Measurements from ENCODE around the gene CDKAL1.

CDKAL1 gene

GRCh38 chr6:21132856-21133838, 598.9 kb downstream of the CDKAL1 start:
- Histone ChIP-seq H3K27me3 (ENCODE audit: control insufficient read depth in 1 of 2, insufficient read depth in 2 of 2, low read length in 2 of 2) (no peaks in the 10 kb centered on the region), H3K9ac (ENCODE audit: low read length in 2 of 2) (no peak overlapping the region), H3K4me3 (ENCODE audit: low read length in 2 of 2) (no peak overlapping the region), H3K4me1 (ENCODE audit: control insufficient read depth, insufficient read depth, low read length) (peaks cover 7% of the 10 kb centered on the region), H3K36me3 (ENCODE audit: control insufficient read depth in 2 of 2, insufficient read depth in 2 of 2, low read length in 2 of 2) (no peaks in the 10 kb centered on the region), H3K27ac (ENCODE audit: low read length) (no peak overlapping the region), H3K9me3 (ENCODE audit: control insufficient read depth in 2 of 2, low read length in 2 of 2) (no peaks in the 10 kb centered on the region)

- Histone ChIP-seq H3K4me3 (ENCODE audit: low read length in 2 of 2) (no peak overlapping the region), H3K27ac (ENCODE audit: low read length) (no peak overlapping the region)
Observed at GRCh38 chr6:21133901-21134300, 599.6 kb downstream of the CDKAL1 start.

GRCh38 chr6:21134356-21134755, 600.1 kb downstream of the CDKAL1 start:
- no peaks in the 10 kb centered on the region for H3K36me3 ChIP-seq (ENCODE audit: control insufficient read depth in 2 of 2, insufficient read depth in 2 of 2, low read length in 2 of 2)
- H3K4me3 ChIP-seq (ENCODE audit: low read length in 2 of 2), result no peak overlapping the region
- no peak overlapping the region for H3K9ac ChIP-seq (ENCODE audit: low read length in 2 of 2)
- no peak overlapping the region for H3K27ac ChIP-seq (ENCODE audit: low read length)
- no peaks in the 10 kb centered on the region for H3K9me3 ChIP-seq (ENCODE audit: control insufficient read depth in 2 of 2, low read length in 2 of 2)
- peaks cover 14% of the 10 kb centered on the region for H3K4me1 ChIP-seq (ENCODE audit: control insufficient read depth, insufficient read depth, low read length)
- no peaks in the 10 kb centered on the region for H3K27me3 ChIP-seq (ENCODE audit: control insufficient read depth in 1 of 2, insufficient read depth in 2 of 2, low read length in 2 of 2)

More at GRCh38 chr6:21133901-21134300, 599.6 kb downstream of the CDKAL1 start:
- Histone ChIP-seq H3K36me3 (ENCODE audit: control insufficient read depth in 2 of 2, insufficient read depth in 2 of 2, low read length in 2 of 2) (no peaks in the 10 kb centered on the region), H3K4me1 (ENCODE audit: control insufficient read depth, insufficient read depth, low read length) (peaks cover 11% of the 10 kb centered on the region), H3K9me3 (ENCODE audit: control insufficient read depth in 2 of 2, low read length in 2 of 2) (no peaks in the 10 kb centered on the region), H3K9ac (ENCODE audit: low read length in 2 of 2) (no peak overlapping the region), H3K27me3 (ENCODE audit: control insufficient read depth in 1 of 2, insufficient read depth in 2 of 2, low read length in 2 of 2) (no peaks in the 10 kb centered on the region)

- H3K36me3 ChIP-seq (ENCODE audit: control insufficient read depth in 2 of 2, insufficient read depth in 2 of 2, low read length in 2 of 2), result no peaks in the 10 kb centered on the region
- no peak overlapping the region for H3K9ac ChIP-seq (ENCODE audit: low read length in 2 of 2)
- no peaks in the 10 kb centered on the region for H3K27me3 ChIP-seq (ENCODE audit: control insufficient read depth in 1 of 2, insufficient read depth in 2 of 2, low read length in 2 of 2)
- H3K4me1 ChIP-seq (ENCODE audit: control insufficient read depth, insufficient read depth, low read length), result peaks cover 14% of the 10 kb centered on the region
- no peak overlapping the region for H3K4me3 ChIP-seq (ENCODE audit: low read length in 2 of 2)
- H3K9me3 ChIP-seq (ENCODE audit: control insufficient read depth in 2 of 2, low read length in 2 of 2), result no peaks in the 10 kb centered on the region
- no peak overlapping the region for H3K27ac ChIP-seq (ENCODE audit: low read length)
Observed at GRCh38 chr6:21135484-21136013, 601.3 kb downstream of the CDKAL1 start.

- no peaks in the 10 kb centered on the region for H3K9me3 ChIP-seq (ENCODE audit: control insufficient read depth in 2 of 2, low read length in 2 of 2)
- H3K9ac ChIP-seq (ENCODE audit: low read length in 2 of 2), result no peak overlapping the region
- no peaks in the 10 kb centered on the region for H3K27me3 ChIP-seq (ENCODE audit: control insufficient read depth in 1 of 2, insufficient read depth in 2 of 2, low read length in 2 of 2)
- H3K4me3 ChIP-seq (ENCODE audit: low read length in 2 of 2), result no peak overlapping the region
- H3K27ac ChIP-seq (ENCODE audit: low read length), result no peak overlapping the region
- no peaks in the 10 kb centered on the region for H3K36me3 ChIP-seq (ENCODE audit: control insufficient read depth in 2 of 2, insufficient read depth in 2 of 2, low read length in 2 of 2)
- peaks cover 14% of the 10 kb centered on the region for H3K4me1 ChIP-seq (ENCODE audit: control insufficient read depth, insufficient read depth, low read length)
Observed at GRCh38 chr6:21137700-21138335, 603.6 kb downstream of the CDKAL1 start.

- H3K9me3 ChIP-seq (ENCODE audit: control insufficient read depth in 2 of 2, low read length in 2 of 2), result no peaks in the 10 kb centered on the region
- peaks cover 14% of the 10 kb centered on the region for H3K4me1 ChIP-seq (ENCODE audit: control insufficient read depth, insufficient read depth, low read length)
- H3K36me3 ChIP-seq (ENCODE audit: control insufficient read depth in 2 of 2, insufficient read depth in 2 of 2, low read length in 2 of 2), result no peaks in the 10 kb centered on the region
- H3K27me3 ChIP-seq (ENCODE audit: control insufficient read depth in 1 of 2, insufficient read depth in 2 of 2, low read length in 2 of 2), result no peaks in the 10 kb centered on the region
- no peak overlapping the region for H3K27ac ChIP-seq (ENCODE audit: low read length)
- no peak overlapping the region for H3K4me3 ChIP-seq (ENCODE audit: low read length in 2 of 2)
- no peak overlapping the region for H3K9ac ChIP-seq (ENCODE audit: low read length in 2 of 2)
Observed at GRCh38 chr6:21138336-21139069, 604.2 kb downstream of the CDKAL1 start.

GRCh38 chr6:21140966-21141365, 606.7 kb downstream of the CDKAL1 start:
- no peaks in the 10 kb centered on the region for H3K36me3 ChIP-seq (ENCODE audit: control insufficient read depth in 2 of 2, insufficient read depth in 2 of 2, low read length in 2 of 2)
- no peak overlapping the region for H3K9ac ChIP-seq (ENCODE audit: low read length in 2 of 2)
- H3K9me3 ChIP-seq (ENCODE audit: control insufficient read depth in 2 of 2, low read length in 2 of 2), result no peaks in the 10 kb centered on the region
- H3K27ac ChIP-seq (ENCODE audit: low read length), result no peak overlapping the region
- peaks cover 6% of the 10 kb centered on the region for H3K4me1 ChIP-seq (ENCODE audit: control insufficient read depth, insufficient read depth, low read length)
- H3K27me3 ChIP-seq (ENCODE audit: control insufficient read depth in 1 of 2, insufficient read depth in 2 of 2, low read length in 2 of 2), result no peaks in the 10 kb centered on the region
- no peak overlapping the region for H3K4me3 ChIP-seq (ENCODE audit: low read length in 2 of 2)

GRCh38 chr6:21141616-21142303, 607.5 kb downstream of the CDKAL1 start:
- H3K4me1 ChIP-seq (ENCODE audit: control insufficient read depth, insufficient read depth, low read length), result peaks cover 6% of the 10 kb centered on the region
- H3K27ac ChIP-seq (ENCODE audit: low read length), result no peak overlapping the region

GRCh38 chr6:21142741-21143140, 608.5 kb downstream of the CDKAL1 start:
- no peaks in the 10 kb centered on the region for H3K36me3 ChIP-seq (ENCODE audit: control insufficient read depth in 2 of 2, insufficient read depth in 2 of 2, low read length in 2 of 2)
- H3K4me3 ChIP-seq (ENCODE audit: low read length in 2 of 2), result no peak overlapping the region
- H3K27ac ChIP-seq (ENCODE audit: low read length), result no peak overlapping the region
- H3K4me1 ChIP-seq (ENCODE audit: control insufficient read depth, insufficient read depth, low read length), result peaks cover 6% of the 10 kb centered on the region
- H3K27me3 ChIP-seq (ENCODE audit: control insufficient read depth in 1 of 2, insufficient read depth in 2 of 2, low read length in 2 of 2), result no peaks in the 10 kb centered on the region
- H3K9me3 ChIP-seq (ENCODE audit: control insufficient read depth in 2 of 2, low read length in 2 of 2), result no peaks in the 10 kb centered on the region
- no peak overlapping the region for H3K9ac ChIP-seq (ENCODE audit: low read length in 2 of 2)

More at GRCh38 chr6:21141616-21142303, 607.5 kb downstream of the CDKAL1 start:
- no peaks in the 10 kb centered on the region for H3K27me3 ChIP-seq (ENCODE audit: control insufficient read depth in 1 of 2, insufficient read depth in 2 of 2, low read length in 2 of 2)
- no peak overlapping the region for H3K9ac ChIP-seq (ENCODE audit: low read length in 2 of 2)
- H3K9me3 ChIP-seq (ENCODE audit: control insufficient read depth in 2 of 2, low read length in 2 of 2), result no peaks in the 10 kb centered on the region
- H3K4me3 ChIP-seq (ENCODE audit: low read length in 2 of 2), result no peak overlapping the region
- no peaks in the 10 kb centered on the region for H3K36me3 ChIP-seq (ENCODE audit: control insufficient read depth in 2 of 2, insufficient read depth in 2 of 2, low read length in 2 of 2)

- Histone ChIP-seq H3K9me3 (ENCODE audit: control insufficient read depth in 2 of 2, low read length in 2 of 2) (no peaks in the 10 kb centered on the region), H3K4me3 (ENCODE audit: low read length in 2 of 2) (no peak overlapping the region), H3K36me3 (ENCODE audit: control insufficient read depth in 2 of 2, insufficient read depth in 2 of 2, low read length in 2 of 2) (no peaks in the 10 kb centered on the region), H3K4me1 (ENCODE audit: control insufficient read depth, insufficient read depth, low read length) (peaks cover 5% of the 10 kb centered on the region), H3K27ac (ENCODE audit: low read length) (no peak overlapping the region), H3K9ac (ENCODE audit: low read length in 2 of 2) (no peak overlapping the region), H3K27me3 (ENCODE audit: control insufficient read depth in 1 of 2, insufficient read depth in 2 of 2, low read length in 2 of 2) (no peaks in the 10 kb centered on the region)
Observed at GRCh38 chr6:21143645-21144044, 609.4 kb downstream of the CDKAL1 start.
